Measurements from ENCODE around the gene JMJD4. TPM values are rescaled to one million over a fixed set of nuclear protein-coding genes. Genes with fewer than 3 reads are reported as not detected.
"Not testable (repeated sequence)": the region's sequence is repeated elsewhere in the genome, so short reads cannot be mapped to it uniquely, and the experiment has no call there.

The JMJD4 gene
- total RNA-seq, 3 donors from 2014 or later = 11.7 to 27.2 (median 21.0) TPM

DNA sequence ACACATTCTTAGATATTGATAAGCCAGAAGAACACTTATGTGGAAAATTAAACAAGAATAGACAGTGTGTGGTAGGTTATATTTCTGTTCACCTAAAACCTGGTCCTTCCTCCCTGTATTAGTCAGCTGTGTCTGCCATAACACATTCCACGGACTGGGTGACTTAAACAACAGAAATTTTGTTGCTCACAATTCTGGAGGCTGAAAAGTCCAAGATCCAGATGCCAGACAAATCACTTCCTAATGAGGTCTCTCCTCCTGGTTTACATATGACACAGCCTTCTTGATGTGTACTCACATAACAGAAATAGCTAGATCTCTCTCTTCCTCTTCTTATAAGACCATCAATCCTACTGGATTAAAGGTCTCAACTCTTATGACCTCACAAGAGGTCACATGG, 25.7 kb downstream of the JMJD4 start:
- no peak overlapping the region for H3K27ac ChIP-seq
- TF ChIP-seq, protein P1, sequence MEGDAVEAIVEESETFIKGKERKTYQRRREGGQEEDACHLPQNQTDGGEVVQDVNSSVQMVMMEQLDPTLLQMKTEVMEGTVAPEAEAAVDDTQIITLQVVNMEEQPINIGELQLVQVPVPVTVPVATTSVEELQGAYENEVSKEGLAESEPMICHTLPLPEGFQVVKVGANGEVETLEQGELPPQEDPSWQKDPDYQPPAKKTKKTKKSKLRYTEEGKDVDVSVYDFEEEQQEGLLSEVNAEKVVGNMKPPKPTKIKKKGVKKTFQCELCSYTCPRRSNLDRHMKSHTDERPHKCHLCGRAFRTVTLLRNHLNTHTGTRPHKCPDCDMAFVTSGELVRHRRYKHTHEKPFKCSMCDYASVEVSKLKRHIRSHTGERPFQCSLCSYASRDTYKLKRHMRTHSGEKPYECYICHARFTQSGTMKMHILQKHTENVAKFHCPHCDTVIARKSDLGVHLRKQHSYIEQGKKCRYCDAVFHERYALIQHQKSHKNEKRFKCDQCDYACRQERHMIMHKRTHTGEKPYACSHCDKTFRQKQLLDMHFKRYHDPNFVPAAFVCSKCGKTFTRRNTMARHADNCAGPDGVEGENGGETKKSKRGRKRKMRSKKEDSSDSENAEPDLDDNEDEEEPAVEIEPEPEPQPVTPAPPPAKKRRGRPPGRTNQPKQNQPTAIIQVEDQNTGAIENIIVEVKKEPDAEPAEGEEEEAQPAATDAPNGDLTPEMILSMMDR (IDR thresholded peaks at IDR 0.05) = no peak
- TF ChIP-seq POLR2AphosphoS5 (IDR thresholded peaks at IDR 0.05) (no peak), POLR2A (IDR thresholded peaks at IDR 0.05) (no peak)

DNA sequence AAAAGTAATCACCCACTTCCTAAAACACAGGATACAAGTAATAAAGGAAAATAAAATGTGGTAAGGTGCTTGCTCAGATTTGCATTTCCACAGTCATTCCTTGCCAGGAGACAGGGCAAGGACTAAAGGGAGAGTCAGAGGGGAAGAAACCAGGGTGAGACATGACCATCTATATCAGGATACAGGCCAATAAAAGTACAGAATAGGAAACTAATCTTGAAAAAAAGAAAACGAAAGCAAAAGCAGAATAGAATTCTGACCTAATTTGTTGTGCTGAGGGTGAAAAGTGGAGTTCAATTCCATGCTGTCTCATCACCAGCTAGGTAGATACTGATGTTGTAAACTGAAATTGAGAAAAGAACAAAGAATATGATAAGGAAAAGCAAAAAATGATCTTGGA, 27.3 kb downstream of the JMJD4 start:
- H3K36me3 ChIP-seq = no peaks in the 10 kb centered on the region
- TF ChIP-seq POLR2A (IDR thresholded peaks at IDR 0.05) (no peak), POLR2AphosphoS5 (IDR thresholded peaks at IDR 0.05) (no peak)
- TF ChIP-seq, protein P1 (IDR thresholded peaks at IDR 0.05) = no peak
- no peaks in the 10 kb centered on the region for H3K27me3 ChIP-seq
- no peaks in the 10 kb centered on the region for H3K4me1 ChIP-seq
- no peak for DNase-seq (ENCODE audit: low spot score in 2 of 2)
- intact Hi-C loops (cut with DNase I; ENCODE audit: low total_unique reads) = no loop called here
- H3K9me3 ChIP-seq = peaks cover 9 to 24% of the 10 kb centered on the region in 2 donors
- no peak overlapping the region for H3K27ac ChIP-seq
- no peak overlapping the region for H3K4me3 ChIP-seq

More for the DNA sequence above, 25.7 kb downstream of the JMJD4 start:
- peaks cover 17 to 24% of the 10 kb centered on the region in 2 donors for H3K9me3 ChIP-seq
- intact Hi-C loops (cut with DNase I; ENCODE audit: low total_unique reads) = no loop called here
- no peaks in the 10 kb centered on the region for H3K27me3 ChIP-seq
- H3K4me1 ChIP-seq = no peaks in the 10 kb centered on the region
- H3K4me3 ChIP-seq = no peak overlapping the region
- no peaks in the 10 kb centered on the region for H3K36me3 ChIP-seq
- DNase-seq (ENCODE audit: low spot score in 2 of 2) = no peak

DNA sequence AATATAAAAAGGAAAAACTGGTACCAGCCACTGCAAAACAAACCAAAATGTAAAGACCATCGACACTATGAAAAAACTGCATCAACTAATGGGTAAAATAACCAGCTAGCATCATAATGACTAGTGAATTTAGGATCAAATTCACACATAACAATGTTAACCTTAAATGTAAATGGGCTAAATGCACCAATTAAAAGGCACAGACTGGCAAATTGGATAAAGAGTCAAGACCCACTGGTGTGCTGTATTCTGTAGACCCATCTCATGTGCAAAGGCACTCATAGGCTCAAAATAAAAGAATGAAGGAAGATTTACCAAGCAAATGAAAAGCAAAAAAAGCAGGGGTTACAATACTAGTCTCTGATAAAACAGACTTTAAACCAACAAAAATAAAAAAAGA, 33.5 kb downstream of the JMJD4 start:
- H3K9me3 ChIP-seq = peaks cover 19 to 66% of the 10 kb centered on the region in 2 donors
- H3K4me3 ChIP-seq; H3K27ac ChIP-seq; H3K36me3 ChIP-seq; DNase-seq (ENCODE audit: low spot score in 2 of 2); H3K4me1 ChIP-seq; intact Hi-C loops (cut with DNase I; ENCODE audit: low total_unique reads); H3K27me3 ChIP-seq: not testable (repeated sequence)

DNA sequence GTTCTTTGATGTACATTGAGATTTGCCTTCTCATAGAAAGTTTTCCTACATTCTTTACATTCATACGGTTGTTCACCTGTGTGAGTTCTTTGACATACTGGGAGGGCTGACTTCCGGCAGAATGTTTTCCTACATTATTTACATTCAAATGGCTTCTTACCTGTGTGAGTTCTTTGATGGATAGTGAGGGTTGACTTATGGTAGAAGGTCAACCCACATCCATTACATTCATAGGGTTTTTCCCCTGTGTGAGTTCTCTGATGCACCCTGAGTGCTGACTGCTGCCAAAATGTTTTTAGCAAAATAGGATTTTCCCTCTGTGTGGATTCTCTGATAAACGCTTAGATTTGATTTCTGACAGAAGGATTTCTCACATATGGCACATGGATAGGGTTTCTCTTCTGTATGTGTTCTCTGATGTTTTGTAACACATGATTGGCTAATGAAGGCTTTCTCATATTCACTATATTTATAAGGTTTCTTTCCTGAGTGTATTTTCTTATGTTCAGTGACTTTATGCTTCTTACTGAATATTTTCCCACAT, 37.7 kb downstream of the JMJD4 start:
- no peak overlapping the region for H3K4me3 ChIP-seq
- H3K9me3 ChIP-seq = peaks cover 32 to 69% of the 10 kb centered on the region in 2 donors
- intact Hi-C loops (cut with DNase I; ENCODE audit: low total_unique reads) = no loop called here
- no peak overlapping the region for H3K27ac ChIP-seq
- H3K4me1 ChIP-seq = no peaks in the 10 kb centered on the region
- H3K27me3 ChIP-seq = no peaks in the 10 kb centered on the region
- no peaks in the 10 kb centered on the region for H3K36me3 ChIP-seq
- DNase-seq (ENCODE audit: low spot score in 2 of 2) = no peak
- TF ChIP-seq, protein P1 (IDR thresholded peaks at IDR 0.05) = no peak
- TF ChIP-seq POLR2AphosphoS5 (IDR thresholded peaks at IDR 0.05) (no peak), POLR2A (IDR thresholded peaks at IDR 0.05) (no peak)

DNA sequence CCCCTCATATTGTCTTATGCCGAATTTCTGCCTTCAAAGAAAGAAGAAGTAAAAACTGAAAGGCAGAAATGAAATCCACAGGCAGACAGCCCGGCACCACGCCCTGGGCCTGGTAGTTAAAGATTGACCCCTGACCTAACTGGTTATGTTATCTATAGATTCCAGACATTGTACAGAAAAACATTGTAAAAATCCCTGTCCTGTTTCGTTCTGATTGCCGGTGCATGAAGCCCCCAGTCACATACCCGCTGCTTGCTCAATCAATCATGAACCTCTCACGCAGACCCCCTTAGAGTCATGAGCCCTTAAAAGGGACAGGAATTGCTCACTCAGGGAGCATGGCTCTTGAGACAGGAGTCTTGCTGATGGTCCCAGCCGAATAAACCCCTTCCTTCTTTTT, 49.3 kb downstream of the JMJD4 start:
- no peak overlapping the region for H3K4me3 ChIP-seq
- no peaks in the 10 kb centered on the region for H3K36me3 ChIP-seq
- no peak overlapping the region for H3K27ac ChIP-seq
- no peak for TF ChIP-seq POLR2AphosphoS5 (IDR thresholded peaks at IDR 0.05)
- no peak for TF ChIP-seq POLR2A (IDR thresholded peaks at IDR 0.05)
- TF ChIP-seq, protein P1 (IDR thresholded peaks at IDR 0.05) = no peak
- H3K27me3 ChIP-seq = no peaks in the 10 kb centered on the region
- peaks cover 39 to 84% of the 10 kb centered on the region in 2 donors for H3K9me3 ChIP-seq
- DNase-seq (ENCODE audit: low spot score in 2 of 2) = no peak
- intact Hi-C loops (cut with DNase I; ENCODE audit: low total_unique reads) = no loop called here
- H3K4me1 ChIP-seq = no peaks in the 10 kb centered on the region

Other genes starting within 250 kb of the JMJD4 start
- 10 to 100 TPM in 2 of 3 donors, 1 to 10 TPM in 1; 8.5 to 19.8 (median 12.8) TPM for gene ZNF678, start 171.7 kb downstream of the JMJD4 start, total RNA-seq
- 10 to 100 TPM; 28.3 to 60.3 (median 52.1) TPM for gene SNAP47, start 133 bp upstream of the JMJD4 start, total RNA-seq
- gene PRSS38, start 80.4 kb upstream of the JMJD4 start, total RNA-seq = not detected
- gene WNT9A, start 212.6 kb upstream of the JMJD4 start, total RNA-seq = 1 to 10 TPM; 1.1 to 2.5 (median 1.3) TPM